Upper lobe of left lung (tissue), 6 donors: ENCODE results near the gene ETS1. TPM values are rescaled to one million over a fixed set of nuclear protein-coding genes. Genes with fewer than 3 reads are reported as not detected.
A peak's percentile ranks its signal among the peaks of the same experiment; 100 is the strongest.

Source experiments
- ATAC-seq, 2 donors: fragments of 200-7000 bp; cut with Tn5 transposase; one replicate each; pipeline ENCODE4 v1.9.1; 2022; ENCODE audit warnings: mild to moderate bottlenecking in 2 of 2, moderate library complexity in 2 of 2; ENCODE audit not compliant: low FRiP score in 2 of 2
- DNase-seq, 2 donors: peaks; one replicate each; pipeline ENCODE4 v3.0.0-alpha.2; 2019 to 2020
- H3K27ac ChIP-seq, 4 donors: fragments of 200-600 bp; sonication (generic); one replicate each; pipeline ENCODE4 v1.5.1; 2016 to 2019
- H3K27me3 ChIP-seq, 4 donors: fragments of 200-600 bp; sonication (generic); one replicate each; pipeline ENCODE4 v1.5.1; 2017 to 2019
- H3K36me3 ChIP-seq, 4 donors: fragments of 200-600 bp; sonication (generic); one replicate each; pipeline ENCODE4 v1.5.1; 2016 to 2019
- H3K4me1 ChIP-seq, 4 donors: fragments of 200-600 bp; sonication (generic); one replicate each; pipeline ENCODE4 v1.5.1; 2018 to 2019
- H3K4me3 ChIP-seq, 4 donors: fragments of 200-600 bp; sonication (generic); one replicate each; pipeline ENCODE4 v1.5.1; 2017 to 2019; ENCODE audit warnings: mild to moderate bottlenecking in 2 of 4, moderate library complexity in 1 of 4
- H3K9me3 ChIP-seq, 4 donors: fragments of 200-600 bp; sonication (generic); one replicate each; pipeline ENCODE4 v1.5.1; 2018 to 2019
- CTCF ChIP-seq, 6 experiments: fragments of 450-650 bp in 4 of 6; fragments of 200-600 bp in 2 of 6; sonication (generic) in 2 of 6; IDR thresholded peaks; one replicate each; pipeline ENCODE4 v1.5.1; 2016 to 2019; ENCODE audit warnings: antibody characterized with exemption in 6 of 6
- EP300 ChIP-seq, 4 donors: sonication (generic); formaldehyde crosslinking; IDR thresholded peaks; one replicate each; pipeline ENCODE4 v1.5.1; 2017; ENCODE audit warnings: antibody characterized with exemption in 4 of 4, control low read depth in 2 of 4
- POLR2A ChIP-seq, 4 donors: fragments of 450-650 bp; IDR thresholded peaks; one replicate each; pipeline ENCODE4 v1.5.1; 2016 to 2017; ENCODE audit warnings: antibody characterized with exemption in 4 of 4, mild to moderate bottlenecking in 2 of 4
- POLR2AphosphoS5 ChIP-seq, 2 donors: sonication (generic); formaldehyde crosslinking; IDR thresholded peaks; one replicate each; pipeline ENCODE4 v1.5.1; 2017; ENCODE audit warnings: antibody characterized with exemption in 2 of 2
- WGBS, 2 donors: methylation state at CpG; one replicate each; pipeline ENCODE4 v1.1.5; 2017 to 2018; 5-methylcytosine and 5-hydroxymethylcytosine counted together
- total RNA-seq, 6 donors: library from RNA; depleted of rRNA in 4 of 6; stranded (reverse); fragments of >200 nt in 4 of 6; gene quantifications; one replicate each; pipeline versions ENCODE4 v1.1.0 to v1.2.1, GENCODE V29; 2016 to 2021
- donor health status: DM: no; HTN: no; CAD: no; lungs with moderate emphysema.
- donor health status: DM: no; HTN: yes; CAD: no; lungs with severe emphysema.

ETS1 gene
- total RNA-seq, 6 donors from 2014 or later = 29.3 to 107 (median 79.0) TPM

- ATAC-seq = no peak
- no peaks in the 10 kb centered on the region for H3K9me3 ChIP-seq
- no peak overlapping the region for H3K4me3 ChIP-seq
- peak overlapping the region; percentile 47 to 83 (median 68) for H3K27ac ChIP-seq
- WGBS, 2 donors = 73 to 76% methylated on average over 14 to 15 of the region's 15 CpGs
- H3K27me3 ChIP-seq = no peaks in the 10 kb centered on the region
- DNase-seq = peak in 1 of 2 donors; percentile 57
- H3K36me3 ChIP-seq = peaks cover 0 to 43% (median 12%) of the 10 kb centered on the region in 4 donors
- no peak for TF ChIP-seq POLR2A (IDR thresholded peaks at IDR 0.05)
- TF ChIP-seq POLR2AphosphoS5 (IDR thresholded peaks at IDR 0.05) = peak in 1 of 2 donors; percentile 19
- H3K4me1 ChIP-seq = peaks cover 54 to 70% (median 57%) of the 10 kb centered on the region in 4 donors
These were observed 121.2 kb downstream of the ETS1 start for GRCh38 chr11:128465946-128466705.

DNA sequence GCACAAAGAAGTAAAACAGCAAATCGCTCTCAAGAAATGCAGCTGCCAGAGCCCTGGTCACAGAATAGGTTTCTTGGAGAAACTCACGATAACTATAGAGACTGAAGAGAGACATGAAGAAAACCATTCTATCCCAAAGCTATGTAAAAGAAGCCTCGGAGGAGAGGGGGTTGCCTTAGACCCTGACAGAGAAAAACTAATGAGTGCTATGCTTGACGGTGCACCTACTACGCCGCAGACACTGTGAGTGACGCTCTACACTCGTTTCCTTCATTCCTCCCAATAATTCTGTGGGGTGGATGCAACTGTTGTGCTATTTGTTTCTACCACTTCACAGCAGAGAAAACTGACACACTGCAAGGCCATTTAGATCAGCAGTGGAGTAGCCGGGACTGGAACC lies 121.8 kb downstream of the ETS1 start:
- H3K27me3 ChIP-seq = no peaks in the 10 kb centered on the region
- no peaks in the 10 kb centered on the region for H3K9me3 ChIP-seq
- no peak for TF ChIP-seq POLR2A (IDR thresholded peaks at IDR 0.05)
- TF ChIP-seq CTCF (IDR thresholded peaks at IDR 0.05) = no peak
- TF ChIP-seq POLR2AphosphoS5 (IDR thresholded peaks at IDR 0.05) = no peak
- TF ChIP-seq EP300 (IDR thresholded peaks at IDR 0.05) = no peak
- peaks cover 0 to 48% (median 15%) of the 10 kb centered on the region in 4 donors for H3K36me3 ChIP-seq
- H3K27ac ChIP-seq = peak overlapping the region; percentile 47 to 83 (median 68)
- no peak overlapping the region for H3K4me3 ChIP-seq
- no peak for ATAC-seq
- peaks cover 49 to 64% (median 55%) of the 10 kb centered on the region in 4 donors for H3K4me1 ChIP-seq
- 80 to 83% methylated on average over 9 of the region's 9 CpGs for WGBS, 2 donors
- DNase-seq = no peak

GRCh38 chr11:128464878-128465450 lies 122.4 kb downstream of the ETS1 start:
- peak overlapping the region; percentile 47 to 83 (median 68) for H3K27ac ChIP-seq
- no peak for ATAC-seq

GRCh38 chr11:128463979-128464378 lies 123.4 kb downstream of the ETS1 start:
- no peak overlapping the region for H3K4me3 ChIP-seq
- TF ChIP-seq CTCF (IDR thresholded peaks at IDR 0.05) (no peak), EP300 (IDR thresholded peaks at IDR 0.05) (no peak)

More at GRCh38 chr11:128464878-128465450, 122.4 kb downstream of the ETS1 start:
- Histone ChIP-seq H3K9me3 (no peaks in the 10 kb centered on the region), H3K4me1 (peaks cover 49 to 61% (median 55%) of the 10 kb centered on the region in 4 donors), H3K4me3 (no peak overlapping the region), H3K36me3 (peaks cover 0 to 52% (median 17%) of the 10 kb centered on the region in 4 donors), H3K27me3 (no peaks in the 10 kb centered on the region)
- no peak for TF ChIP-seq POLR2AphosphoS5 (IDR thresholded peaks at IDR 0.05)
- 61 to 72% methylated on average over 10 of the region's 10 CpGs for WGBS, 2 donors
- DNase-seq = no peak

DNA sequence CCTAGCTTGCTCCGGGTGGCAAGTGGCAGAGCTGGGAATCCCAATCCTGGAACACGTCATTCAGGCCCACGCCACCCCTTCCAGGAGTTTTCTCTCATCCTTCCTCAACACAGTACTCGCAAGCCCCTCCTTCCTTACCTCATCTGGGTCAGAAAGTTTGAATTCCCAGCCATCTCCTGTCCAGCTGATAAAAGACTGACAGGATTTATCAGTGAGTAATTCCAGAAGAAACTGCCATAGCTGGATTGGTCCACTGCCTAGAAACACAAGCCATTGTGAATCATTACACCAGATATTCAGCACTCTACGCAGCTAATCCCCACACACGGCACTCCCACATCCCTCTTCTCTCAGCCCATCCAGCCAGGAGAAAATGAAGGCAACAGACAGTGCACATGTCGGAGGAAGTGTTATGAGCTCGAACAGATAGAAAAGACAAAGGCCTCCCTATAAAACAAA lies 124.0 kb downstream of the ETS1 start:
- DNase-seq (no peak), ATAC-seq (peak in 1 of 2 donors; percentile 88)
- Histone ChIP-seq H3K27me3 (no peaks in the 10 kb centered on the region), H3K9me3 (no peaks in the 10 kb centered on the region), H3K4me3 (no peak overlapping the region), H3K4me1 (peaks cover 40 to 49% (median 43%) of the 10 kb centered on the region in 4 donors), H3K36me3 (peaks cover 0 to 60% (median 17%) of the 10 kb centered on the region in 4 donors), H3K27ac (peak overlapping the region; percentile 26 to 83 (median 47))
- TF ChIP-seq POLR2A (IDR thresholded peaks at IDR 0.05) (no peak), CTCF (IDR thresholded peaks at IDR 0.05) (no peak), EP300 (IDR thresholded peaks at IDR 0.05) (no peak), POLR2AphosphoS5 (IDR thresholded peaks at IDR 0.05) (no peak)
- WGBS, 2 donors = 72 to 85% methylated on average over 8 of the region's 8 CpGs

More at GRCh38 chr11:128463979-128464378, 123.4 kb downstream of the ETS1 start:
- Histone ChIP-seq H3K27me3 (no peaks in the 10 kb centered on the region), H3K9me3 (no peaks in the 10 kb centered on the region), H3K36me3 (peaks cover 0 to 59% (median 17%) of the 10 kb centered on the region in 4 donors), H3K27ac (peak overlapping the region in 3 of 4 donors; percentile 3 to 83 (median 26)), H3K4me1 (peaks cover 42 to 55% (median 48%) of the 10 kb centered on the region in 4 donors)
- ATAC-seq (no peak), DNase-seq (no peak)
- WGBS, 2 donors = 53 to 59% methylated on average over 3 of the region's 3 CpGs
